KG1 (cell line): ENCODE data around the gene FAM186B.
A peak's percentile ranks its signal among the peaks of the same experiment; 100 is the strongest.

Experiments used
- DNase-seq: peaks from one replicate; lab custom pipeline; 2025; lab: John Stamatoyannopoulos, UW

The FAM186B gene

DNA sequence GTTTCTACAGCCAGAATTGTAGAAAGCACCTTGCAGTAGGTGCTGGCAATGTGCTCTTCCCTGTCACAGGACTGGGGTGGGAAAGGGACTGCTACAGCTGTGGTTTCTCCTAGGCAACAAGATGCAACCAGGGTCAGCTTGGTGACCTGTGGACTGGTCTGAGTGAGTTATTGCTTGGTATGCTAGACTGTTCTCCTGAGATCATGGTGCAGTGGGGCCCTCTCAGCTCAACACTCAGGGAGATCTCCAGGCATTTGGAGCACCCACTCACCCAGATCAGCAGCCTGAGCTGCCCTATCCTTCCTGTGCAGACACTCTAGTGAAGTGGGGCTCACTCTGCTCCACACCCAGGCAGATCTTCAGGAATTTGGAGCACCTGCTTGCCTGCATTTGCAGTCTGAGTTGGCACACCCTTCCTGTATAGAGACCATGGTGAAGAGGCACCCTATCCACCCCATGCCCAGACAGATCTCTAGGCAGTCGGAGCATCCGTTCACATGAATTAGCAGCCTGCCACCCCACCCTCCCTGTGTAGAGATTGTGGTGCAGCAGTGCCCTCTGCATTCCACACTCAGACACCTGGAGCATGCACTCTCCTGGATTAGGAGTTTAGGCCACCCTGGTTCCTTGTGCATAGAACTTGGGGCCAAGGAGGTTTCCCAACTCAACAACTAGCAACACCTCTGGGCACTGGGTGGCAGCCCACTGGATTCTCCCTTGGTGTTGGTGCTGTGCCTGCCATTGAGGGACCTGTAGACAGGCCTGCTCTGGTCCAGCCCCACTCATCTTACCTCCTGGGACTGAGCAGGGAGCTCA is 3.8 kb upstream of the FAM186B start:
- DNase-seq: no peak

DNA sequence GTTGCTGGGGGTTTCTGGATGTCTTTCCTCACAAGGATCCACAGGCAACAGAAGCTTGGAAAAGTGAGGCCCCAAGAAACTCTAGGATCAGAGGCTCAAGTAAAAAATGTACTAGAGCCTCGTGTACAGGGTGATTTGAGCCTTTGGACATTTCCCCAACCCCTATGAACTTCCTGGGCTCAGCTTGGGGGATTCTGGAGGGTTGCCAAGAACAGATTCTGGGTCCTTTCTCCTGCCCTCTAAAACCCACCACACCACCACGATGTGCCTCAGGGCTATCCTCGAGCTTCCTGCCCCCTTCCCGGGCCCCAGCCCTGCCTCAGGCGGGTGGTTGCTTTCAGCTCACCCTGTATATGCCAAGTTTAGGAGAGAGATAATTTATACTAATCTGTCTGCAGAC is 583 bp downstream of the FAM186B start:
- no peak for DNase-seq

DNA sequence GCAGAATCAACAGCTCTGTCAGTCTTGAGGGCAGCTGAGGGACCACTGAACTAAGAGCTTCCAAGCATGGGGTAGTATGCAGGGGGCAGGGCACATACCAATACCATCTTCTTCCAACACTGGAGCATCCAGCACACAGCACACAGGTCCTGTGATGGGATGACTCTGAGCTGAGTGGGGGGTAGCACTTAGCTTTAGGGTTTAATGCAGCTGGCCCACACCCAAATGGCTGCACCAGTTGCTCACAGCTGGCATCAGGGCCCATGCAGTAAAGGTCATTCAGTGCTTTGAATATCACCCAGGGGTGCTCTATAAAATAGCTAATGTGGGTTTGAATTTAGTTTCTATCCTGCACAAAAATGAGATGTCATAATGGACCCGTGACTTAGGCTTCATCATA is 1.7 kb downstream of the FAM186B start:
- no peak for DNase-seq

DNA sequence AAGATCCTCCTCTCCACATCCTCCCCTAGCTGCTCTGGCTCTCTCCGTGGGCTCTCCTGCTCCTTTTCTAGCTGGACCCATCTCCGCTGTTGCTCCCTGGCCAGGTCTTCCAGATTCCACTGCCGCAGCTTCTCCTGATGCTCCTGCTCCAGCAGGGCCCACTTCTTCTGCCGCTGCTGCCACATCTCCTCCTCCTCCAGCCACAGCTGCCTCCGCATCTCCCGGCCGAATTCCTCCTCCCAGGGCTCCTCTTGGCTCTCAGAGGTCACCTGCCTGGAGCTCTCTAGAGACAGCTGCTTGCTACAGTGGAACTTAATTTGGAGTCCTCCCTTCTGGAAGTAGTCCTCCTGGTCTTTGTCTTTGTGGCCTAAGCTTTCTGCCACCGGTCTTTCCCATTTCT is 5.5 kb downstream of the FAM186B start:
- DNase-seq: no peak

DNA sequence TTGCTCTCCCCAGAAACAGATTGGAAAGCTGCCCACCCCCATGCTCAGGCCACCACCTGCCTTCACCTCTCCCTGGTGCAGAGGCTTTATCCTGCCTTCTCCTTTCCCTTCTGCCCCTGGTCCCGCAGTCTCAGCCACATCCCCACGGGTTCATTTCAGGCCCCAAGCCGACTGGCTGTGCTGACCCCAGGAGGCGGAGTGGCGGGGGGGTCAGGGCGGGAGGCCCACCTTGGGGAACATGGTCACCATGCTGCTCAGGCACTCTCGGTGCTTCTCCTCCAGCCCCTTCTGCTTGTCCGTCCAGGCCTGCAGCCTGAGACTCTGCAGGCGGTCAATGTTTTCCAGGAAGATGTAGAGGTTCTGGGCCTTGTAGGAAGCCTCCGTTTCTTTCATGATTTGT is 6.9 kb downstream of the FAM186B start:
- DNase-seq: no peak

DNA sequence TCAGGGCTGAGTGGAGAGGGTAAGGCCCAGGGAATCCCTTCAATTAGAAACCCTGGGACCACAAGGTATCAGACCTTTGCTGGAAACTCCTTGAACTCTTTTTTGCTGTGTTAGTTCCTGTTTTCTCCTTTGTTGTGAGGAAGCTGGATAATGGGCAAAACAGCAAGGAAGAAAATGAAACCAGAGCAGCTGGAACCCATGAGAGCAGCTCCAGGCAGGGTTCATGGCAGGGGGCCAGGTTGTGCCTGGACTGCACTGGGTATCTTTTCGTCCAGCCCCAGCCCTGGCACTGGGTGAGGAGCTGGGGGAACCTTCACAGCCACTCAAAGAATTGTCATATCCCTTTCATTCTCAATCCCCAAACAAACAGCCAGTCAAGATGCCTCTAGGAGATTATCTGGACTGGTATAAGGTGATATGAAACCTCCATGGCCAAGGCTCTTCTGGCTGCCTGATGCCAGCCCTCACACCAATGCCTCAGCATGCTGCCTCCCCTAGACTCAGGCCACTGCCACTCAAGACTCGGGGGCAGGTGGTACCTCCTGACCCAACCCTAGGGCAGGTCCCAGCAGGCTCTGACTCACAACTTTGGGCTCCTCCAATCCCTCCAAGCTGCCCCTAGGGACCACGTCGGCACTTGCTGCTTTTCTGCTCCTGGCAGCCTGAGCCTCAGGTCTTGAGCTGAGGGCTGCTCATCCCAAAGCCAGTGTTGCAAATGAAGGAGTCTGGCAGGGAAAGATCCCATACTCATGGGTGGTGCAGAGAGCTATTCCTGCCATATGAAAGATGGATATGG is 16.5 kb downstream of the FAM186B start:
- no peak for DNase-seq

DNA sequence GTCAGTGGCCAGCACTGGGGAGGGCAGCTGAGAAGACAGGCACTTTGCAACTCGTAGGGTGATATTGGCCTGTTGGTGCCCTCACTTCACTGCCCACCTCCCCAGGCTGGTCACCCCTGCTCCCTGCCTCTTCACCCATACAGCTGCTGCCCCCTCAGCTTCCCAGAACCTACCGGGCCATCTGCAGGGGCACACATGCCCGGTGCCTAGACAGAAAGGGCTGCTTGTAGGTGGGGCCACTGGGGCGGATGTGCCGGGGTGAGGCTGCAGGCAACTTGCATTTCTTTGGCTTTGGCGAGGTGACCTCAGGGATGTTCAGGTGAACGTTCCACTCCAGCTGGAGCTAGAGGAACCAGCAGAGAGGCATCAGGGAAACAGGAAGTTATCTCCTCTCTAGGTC is 17.2 kb downstream of the FAM186B start:
- no peak for DNase-seq

DNA sequence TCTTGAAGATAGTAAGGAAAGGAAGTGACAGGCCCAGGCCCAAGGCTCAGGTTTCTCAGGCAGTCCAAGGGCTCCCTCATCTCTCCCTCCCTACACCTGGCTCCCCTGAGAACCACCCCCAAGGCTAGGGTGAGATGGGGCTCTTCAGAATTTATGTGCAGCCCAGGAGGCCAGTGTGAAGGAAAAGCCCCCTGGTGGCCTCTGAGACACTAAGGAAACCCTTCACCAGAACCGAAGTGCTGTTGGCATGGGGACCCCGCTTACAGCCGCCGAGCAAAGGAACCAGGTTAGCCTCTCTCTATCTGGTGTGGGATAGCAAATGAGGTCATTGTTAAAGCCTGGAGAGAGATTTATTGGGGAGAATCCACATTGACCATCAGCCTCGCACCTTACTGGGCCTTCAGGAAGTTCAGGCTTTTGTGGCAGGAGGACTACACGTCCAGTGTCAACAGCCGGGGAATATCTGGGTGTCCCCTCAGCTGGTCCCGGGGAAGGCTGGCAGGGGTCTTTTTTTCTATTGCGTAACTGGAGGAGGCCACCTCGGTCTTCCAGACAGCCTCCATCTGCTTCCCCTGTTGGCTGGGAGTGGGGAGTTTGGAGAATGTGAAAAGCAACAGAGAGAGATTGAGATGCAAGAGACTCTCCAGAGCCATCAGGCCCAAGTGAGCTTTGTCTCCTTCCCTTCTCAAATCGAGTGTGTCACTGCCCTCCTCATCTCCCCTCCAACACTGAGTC is 18.1 kb downstream of the FAM186B start:
- no peak for DNase-seq

DNA sequence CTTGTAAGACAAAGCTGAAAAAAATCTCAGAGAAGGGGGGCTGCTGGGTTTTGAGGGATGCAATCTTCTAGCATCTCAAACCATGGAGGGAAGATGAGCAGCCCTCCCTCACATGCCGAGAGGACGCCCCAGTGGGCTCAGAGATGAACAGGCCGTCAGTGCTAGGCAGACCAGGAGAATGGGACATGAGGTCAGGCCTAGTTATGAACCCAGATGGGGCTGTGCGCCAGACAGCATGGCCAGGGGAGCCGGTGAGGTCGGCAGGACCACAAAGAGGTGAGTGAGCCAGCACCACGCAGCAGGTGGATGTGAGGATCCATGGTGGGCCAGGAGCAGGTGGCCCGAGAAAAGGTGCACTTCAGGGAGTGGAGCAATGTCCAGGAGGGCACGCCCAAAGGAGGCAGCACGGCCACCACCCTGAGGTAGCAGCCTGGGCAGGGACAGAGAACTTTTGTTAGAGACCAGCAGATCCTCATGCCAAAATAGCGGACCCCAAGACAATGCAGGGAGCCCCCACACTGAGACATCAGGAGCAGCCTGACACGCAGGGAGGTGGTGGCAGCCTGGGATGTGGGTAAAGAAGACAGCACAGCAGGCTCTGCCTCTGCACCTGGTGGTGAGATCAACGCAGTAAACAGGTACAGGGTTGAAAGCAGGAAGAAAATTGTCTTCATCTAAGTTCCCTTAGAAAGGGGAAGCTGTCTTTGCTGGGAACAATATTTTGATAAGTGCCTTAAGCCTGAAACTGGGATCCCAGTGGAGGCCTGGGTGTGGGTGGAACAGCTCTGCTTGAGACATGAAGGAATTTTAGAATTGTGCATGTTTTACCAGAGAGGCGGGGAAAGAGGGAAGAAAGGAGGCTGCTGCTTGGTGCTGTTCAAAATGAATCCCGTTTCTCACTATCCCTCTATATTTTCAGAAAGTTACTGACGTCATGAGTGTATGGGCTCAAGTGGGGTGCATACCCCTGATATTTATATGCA is 19.7 kb downstream of the FAM186B start:
- DNase-seq: no peak

DNA sequence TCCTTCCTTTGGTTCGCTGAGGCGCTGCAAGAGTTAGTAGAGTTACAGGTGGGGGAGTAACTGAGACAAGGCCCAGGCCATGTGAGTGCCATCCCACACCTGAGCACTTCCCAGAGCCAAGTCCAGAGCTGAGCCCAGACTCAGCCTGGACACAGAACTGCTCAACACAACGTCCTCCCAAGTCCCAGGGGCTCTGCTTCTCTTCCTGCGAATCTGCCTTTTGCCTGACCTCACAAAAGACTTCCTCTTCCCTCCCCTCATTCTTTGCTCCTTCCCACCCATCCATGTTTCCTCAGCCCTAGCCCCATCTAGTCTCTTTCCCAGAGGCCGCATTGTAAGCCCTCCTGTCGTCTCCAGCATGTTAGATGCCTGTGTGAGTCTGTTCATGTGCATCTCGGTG is 20.8 kb downstream of the FAM186B start:
- DNase-seq: no peak

DNA sequence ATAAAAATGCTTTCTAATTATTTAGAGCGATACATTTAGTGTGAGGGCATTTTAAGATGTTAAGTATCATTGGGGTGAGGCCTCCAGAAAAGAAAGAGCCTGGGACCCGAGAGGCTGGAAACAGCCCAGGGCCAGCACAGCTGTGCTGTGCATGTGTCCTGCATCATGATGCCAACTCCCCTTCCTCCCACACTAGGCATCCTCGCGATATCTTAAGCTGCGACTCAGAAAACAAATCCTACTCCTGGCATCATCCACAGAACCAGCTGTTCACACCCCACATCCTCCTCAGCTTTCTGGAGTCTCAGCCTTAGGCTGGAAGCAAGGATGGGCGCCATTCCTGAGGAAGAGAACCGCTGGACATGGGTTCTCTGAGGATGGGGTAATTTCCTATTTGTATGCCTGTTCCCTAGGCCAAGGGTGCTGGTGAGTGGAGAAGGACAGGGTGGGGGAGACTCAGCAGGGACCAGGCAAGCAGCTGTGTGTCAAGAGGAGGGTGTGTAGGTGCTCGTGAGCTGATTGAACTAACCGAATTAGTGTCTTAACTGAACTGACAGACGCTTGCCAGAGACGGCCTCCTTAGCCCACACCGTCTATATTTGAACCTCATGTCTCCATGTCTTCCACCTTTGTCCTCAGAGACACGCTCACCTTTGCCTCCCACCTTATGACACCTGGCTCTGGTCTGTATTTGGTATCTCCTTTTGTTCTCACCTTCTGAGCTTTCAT is 21.9 kb downstream of the FAM186B start:
- DNase-seq: no peak

DNA sequence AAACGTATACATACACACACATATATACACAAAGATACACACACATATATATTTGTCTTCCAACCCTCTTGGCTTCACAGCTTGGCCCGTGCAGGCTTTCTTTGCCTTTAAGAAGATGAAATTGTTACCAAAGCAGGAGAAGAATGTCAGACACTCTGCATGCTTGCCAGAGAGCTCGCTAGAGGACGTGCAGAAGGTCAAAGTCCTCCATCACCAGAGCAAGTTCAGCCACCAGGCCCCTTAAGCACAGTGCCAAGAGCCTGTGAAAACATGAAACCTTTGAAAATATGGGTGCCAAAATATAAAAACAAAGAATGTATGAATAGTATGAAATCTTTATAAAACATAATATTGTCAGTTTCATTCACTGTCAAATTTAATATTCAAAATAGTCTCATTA is 22.6 kb downstream of the FAM186B start:
- DNase-seq: no peak

DNA sequence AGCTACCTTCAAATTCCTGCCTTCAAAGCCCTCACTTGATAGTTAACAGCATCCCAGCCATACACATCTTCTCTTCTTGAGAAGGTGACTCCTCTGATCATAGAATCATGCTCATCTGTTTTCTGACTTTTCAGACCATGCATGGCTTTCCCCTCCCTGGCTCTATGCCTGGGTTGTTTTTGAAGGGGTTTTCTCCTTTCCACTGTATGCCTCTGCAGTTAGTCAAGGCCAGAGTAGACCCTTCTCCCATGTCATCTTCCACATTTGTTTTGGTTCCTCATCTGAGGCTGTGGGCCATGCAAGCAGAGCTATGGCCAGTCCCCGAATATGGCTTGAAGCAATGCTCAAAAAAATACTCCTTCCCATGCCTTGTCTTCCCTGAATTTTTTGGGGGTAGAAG is 23.2 kb downstream of the FAM186B start:
- DNase-seq: no peak

DNA sequence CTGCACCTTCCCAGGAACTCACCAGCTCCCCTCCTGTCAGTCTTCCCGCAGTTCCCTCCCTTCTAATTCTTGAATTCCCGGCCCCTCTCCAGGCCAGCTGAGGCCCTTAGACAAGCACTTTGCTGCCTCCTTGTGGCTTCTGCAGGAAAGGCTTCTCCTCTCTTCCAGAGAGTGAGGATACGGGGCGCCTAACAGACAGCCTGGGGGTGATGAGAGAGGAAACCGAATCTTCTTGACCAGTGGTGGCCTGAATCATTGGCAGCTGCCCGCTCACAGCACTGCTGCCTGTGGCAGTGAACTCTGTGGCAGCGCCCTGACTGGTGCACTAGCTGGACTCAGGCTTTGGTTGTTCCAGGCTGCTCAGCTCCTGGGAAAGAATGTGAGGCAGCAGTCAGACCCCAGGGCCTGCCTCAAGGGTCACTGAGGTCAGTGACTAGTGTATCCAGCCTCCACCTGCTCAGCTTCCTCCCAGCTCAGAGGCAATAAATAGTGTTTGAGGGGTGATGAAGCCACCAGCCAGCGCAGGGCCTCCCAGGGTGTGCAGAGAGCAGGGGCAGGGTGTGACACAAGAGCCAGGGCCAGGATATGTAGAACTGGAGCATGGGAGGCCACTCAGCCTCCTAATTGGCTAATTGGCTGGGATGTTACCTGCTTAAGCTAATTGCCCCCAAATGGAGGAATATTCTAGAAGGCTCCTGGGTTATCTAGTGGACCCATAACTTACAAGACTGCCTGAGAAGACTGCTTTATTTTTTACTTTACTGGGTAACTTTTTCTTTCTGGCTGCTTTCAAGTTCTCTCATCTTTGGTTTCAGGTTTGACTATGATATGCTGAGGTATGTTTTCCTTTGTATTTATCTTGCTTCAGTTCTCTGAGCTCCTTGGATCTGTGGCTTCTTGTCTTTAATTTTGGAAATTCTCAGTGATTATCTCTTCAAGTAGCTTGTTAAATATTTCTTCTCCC is 24.6 kb downstream of the FAM186B start:
- DNase-seq: peak; percentile 4

DNA sequence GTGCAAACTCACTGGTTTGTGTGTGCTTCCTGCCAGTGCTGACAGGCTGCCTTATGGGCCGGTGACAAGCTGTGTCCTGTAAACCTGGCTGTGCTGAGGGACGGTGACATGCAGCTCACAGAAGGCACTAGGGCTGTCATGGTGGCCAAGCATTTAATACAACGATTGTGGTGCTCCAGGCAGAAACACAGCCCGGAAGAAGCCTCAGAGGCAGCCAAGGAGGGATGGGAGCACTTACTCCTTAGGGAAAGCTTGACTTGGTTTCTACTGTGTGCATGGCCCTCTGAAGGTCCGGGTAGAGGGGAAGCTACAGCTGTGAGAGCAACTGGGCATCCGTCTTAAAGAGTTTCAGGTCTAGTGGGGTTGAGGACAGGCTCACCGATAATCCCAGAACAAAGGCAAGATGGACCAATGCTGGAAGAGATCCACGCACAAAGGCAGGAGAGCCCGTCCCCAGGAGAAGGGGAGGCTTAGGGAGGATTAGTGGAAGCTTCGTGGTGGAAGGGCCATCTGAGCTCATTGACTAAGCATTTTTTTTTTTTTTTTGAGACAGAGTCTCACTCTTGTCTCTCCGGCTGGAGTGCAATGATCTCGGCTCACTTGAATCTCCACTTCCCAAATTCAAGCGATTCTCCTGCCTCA is 26.8 kb downstream of the FAM186B start:
- DNase-seq: no peak

DNA sequence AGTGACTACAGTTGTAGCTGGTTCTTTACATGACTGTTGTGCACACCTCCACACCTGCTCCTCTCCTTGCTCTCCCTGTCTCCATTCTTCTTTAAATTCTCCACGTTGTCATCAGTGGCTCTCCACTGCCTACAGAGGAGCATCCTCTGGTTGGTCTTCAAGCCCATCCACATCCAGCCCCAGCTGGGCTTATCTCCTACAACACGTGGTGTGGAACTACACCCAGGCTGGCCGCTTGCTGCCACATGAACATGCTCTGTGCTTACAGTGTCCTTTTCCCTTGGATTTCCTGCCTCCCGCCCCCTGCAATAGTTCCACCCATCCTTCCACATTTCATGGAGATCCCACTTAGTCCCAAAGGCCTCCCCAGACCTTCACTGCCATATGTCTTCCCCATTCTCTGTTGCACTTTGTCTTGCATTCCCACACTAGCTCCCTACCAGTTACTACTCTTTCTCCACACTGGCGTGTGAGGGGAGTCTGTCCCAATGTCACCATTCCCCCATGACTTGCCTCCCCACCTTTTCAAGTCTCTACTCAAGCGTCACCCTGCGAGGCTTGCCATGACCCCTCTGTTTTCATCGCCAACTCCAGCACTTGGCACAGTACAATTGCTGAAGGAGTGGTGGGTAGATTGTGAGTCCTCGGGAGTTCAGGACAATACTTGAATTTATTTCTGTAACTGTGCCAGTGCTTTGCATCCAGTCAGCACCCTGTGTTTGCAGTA is 27.7 kb downstream of the FAM186B start:
- no peak for DNase-seq

DNA sequence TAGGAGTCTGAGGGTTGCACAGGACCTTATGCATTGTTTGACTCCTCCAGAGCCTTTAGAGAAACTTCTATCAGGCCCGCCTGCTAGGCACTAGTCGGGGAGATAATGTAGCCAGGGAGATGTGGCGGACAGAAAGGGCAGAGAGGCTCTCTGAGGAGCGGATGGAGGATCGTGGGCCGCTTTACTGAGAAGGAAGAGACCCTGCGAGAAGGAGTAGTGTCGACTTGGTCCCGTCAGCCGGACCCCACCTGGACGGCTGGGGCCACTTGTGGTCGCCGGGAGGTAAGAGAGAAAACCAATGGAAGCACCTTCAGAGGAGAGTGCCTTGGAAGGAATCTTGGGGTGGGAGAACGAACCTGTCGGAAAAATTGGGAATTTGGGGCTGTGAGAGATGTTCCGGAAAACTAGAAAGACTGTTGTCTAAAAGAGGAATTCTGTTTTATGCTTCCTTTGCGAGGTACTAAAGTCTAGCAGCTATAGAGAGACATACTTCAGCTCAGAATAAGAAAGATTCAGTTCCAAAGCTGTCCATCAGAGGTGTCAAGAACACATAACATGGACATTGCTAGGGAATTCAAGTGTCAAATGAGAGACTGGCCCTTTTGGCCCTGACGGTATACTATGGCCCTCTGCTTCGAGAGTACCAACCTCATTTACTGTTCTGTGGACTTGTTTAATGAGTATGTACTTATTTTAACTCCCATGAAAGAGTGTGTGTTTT is 36.8 kb downstream of the FAM186B start:
- no peak for DNase-seq
